ENCODE data around the gene NTN1. TPM values are rescaled to one million over a fixed set of nuclear protein-coding genes. Genes with fewer than 3 reads are reported as not detected.
A peak's percentile ranks its signal among the peaks of the same experiment; 100 is the strongest.

Gene NTN1
- total and polyA plus RNA-seq, 7 donors, result 0.38 to 2.1 (median 0.85) TPM

DNA sequence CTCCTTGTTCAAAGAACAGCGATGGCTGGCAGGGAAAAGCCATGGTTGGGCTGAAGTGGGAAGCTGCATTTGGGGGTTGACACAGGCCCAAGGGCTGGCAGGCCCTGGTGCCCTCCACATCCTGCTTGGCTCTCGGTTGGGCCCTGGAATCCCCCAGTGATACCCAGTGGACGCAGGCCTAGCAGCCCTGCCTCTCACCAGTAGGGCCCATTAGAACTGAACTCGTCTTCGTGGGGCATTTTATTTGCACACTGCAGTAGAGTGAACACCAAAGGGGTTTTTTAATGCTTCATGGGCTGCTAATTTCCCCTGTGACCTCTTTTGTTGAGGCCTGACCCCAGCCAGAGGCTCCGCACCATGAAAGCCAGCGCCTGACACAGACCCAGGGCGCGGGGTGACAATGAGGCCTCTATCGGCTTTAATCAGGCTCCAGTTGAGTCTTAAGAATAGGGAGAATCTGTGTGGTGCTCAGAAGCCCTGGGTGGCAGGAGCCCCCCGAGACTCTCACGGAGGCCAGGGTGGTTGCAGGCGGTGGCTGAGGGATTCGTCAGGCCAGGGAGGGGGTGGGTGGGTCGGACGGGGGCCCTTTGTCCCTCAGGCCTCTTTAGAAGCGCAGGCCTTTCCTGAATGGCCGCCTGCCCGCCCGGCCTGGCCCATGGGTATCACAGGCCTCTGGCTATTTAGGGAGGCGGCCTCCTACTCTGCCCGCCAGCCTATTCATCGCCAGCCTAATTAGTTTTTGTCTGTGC is 199.3 kb downstream of the NTN1 start:
- Histone ChIP-seq H3K27me3 (ENCODE audit: insufficient read depth in 3 of 3, low read length in 2 of 3) (peaks cover 0 to 4% (median 2%) of the 10 kb centered on the region in 3 donors), H3K4me3 (no peak overlapping the region), H3K27ac (no peak overlapping the region), H3K36me3 (ENCODE audit: insufficient read depth in 1 of 2, low read depth in 1 of 2) (no peaks in the 10 kb centered on the region), H3K9me3 (peaks cover 4% of the 10 kb centered on the region), H3K4me1 (no peaks in the 10 kb centered on the region)
- 81 to 84% (median 83%) methylated on average over 17 to 23 of the region's 23 CpGs for WGBS, 3 donors
- DNase-seq (no peak), ATAC-seq (no peak)
- intact Hi-C loops (cut with DNase I), result no loop called here
- TF ChIP-seq CTCF (IDR thresholded peaks at IDR 0.05), result no peak

DNA sequence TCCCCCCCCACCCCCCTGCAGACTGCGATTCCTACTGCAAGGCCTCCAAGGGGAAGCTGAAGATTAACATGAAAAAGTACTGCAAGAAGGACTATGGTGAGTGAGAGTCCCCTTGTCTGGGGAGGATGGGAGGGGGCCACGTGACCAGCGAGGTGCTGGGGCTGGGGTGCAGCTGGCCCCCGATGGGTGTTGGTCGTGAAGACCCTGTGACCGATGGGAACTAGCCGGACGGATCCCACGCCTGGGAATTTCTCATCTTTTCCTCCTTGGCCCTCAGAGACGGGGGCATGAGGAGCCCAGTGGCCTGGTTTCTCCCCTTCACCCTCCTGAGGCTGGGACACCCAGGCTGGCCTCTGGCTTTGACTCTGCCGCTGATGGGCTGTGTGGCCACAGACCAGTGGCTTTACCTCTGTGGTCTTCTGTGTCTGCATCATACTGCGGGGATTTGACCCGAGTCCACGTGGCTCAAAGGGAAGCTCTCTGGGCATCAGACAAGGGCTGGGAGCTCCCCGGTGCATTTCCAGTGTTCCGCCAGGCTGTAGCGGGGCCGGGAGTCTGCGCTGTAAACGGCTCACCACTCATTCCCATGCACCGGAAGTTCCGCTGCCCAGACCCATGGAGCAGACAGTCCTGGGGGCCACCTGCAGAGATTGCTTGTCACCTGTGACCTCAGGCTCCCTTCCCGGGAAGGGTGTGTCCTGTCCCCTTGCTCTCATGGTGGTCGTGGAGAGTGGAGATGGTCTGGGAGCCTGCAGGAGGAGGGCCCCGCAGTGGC is 200.0 kb downstream of the NTN1 start:
- H3K9me3 ChIP-seq, result peaks cover under 1% of the 10 kb centered on the region
- H3K36me3 ChIP-seq (ENCODE audit: insufficient read depth in 1 of 2, low read depth in 1 of 2), result no peaks in the 10 kb centered on the region
- ATAC-seq, result no peak
- intact Hi-C loops (cut with DNase I), result no loop called here
- DNase-seq, result peak in 1 of 2 donors; percentile 34
- peaks cover 0 to 4% (median 2%) of the 10 kb centered on the region in 3 donors for H3K27me3 ChIP-seq (ENCODE audit: insufficient read depth in 3 of 3, low read length in 2 of 3)
- no peak overlapping the region for H3K4me3 ChIP-seq
- no peak for TF ChIP-seq CTCF (IDR thresholded peaks at IDR 0.05)
- H3K4me1 ChIP-seq, result no peaks in the 10 kb centered on the region
- 92 to 94% (median 94%) methylated on average over 25 of the region's 25 CpGs for WGBS, 3 donors
- H3K27ac ChIP-seq, result no peak overlapping the region

DNA sequence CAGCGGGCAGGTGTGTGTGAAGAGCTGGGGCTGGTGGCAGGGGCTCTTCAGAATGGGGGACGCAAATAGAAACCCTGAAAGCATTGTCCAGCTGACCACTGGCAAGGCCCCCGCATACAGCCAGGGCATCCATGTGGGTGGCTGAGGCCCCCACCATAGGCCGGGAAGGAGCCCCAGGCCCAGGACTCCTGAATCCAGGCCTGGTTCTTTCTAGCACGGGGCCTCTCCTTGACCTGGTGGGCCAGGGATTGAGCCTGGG is 200.5 kb downstream of the NTN1 start:
- no peak for TF ChIP-seq CTCF (IDR thresholded peaks at IDR 0.05)
- H3K4me1 ChIP-seq, result no peaks in the 10 kb centered on the region
- H3K9me3 ChIP-seq, result no peaks in the 10 kb centered on the region
- WGBS, 3 donors, result 97 to 100% (median 97%) methylated on average over 5 of the region's 5 CpGs
- H3K4me3 ChIP-seq, result no peak overlapping the region
- intact Hi-C loops (cut with DNase I), result no loop called here
- no peaks in the 10 kb centered on the region for H3K36me3 ChIP-seq (ENCODE audit: insufficient read depth in 1 of 2, low read depth in 1 of 2)
- ATAC-seq (no peak), DNase-seq (no peak)
- H3K27ac ChIP-seq, result no peak overlapping the region
- H3K27me3 ChIP-seq (ENCODE audit: insufficient read depth in 3 of 3, low read length in 2 of 3), result peaks cover 0 to 4% (median 2%) of the 10 kb centered on the region in 3 donors

DNA sequence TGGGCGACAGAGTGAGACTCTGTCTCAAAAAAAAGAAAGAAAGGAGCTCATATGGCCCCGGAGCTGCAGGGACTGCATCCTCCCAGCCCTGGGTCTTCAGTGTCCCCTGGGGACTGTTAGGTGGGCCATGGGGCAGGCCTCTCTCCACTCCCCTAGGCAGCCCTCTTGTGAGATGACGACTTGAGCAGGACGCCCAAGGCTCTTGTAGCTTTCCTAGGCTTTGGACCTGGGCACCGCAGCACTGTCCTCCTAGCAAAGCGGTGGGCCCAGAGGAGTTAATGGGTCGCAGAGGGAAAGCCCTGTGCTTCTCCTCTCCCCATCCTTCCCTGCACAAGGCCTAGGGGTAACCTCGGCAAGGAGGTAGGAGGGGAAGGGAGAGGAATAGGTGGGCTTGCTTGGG is 202.2 kb downstream of the NTN1 start:
- no peak for TF ChIP-seq CTCF (IDR thresholded peaks at IDR 0.05)
- peaks cover 0 to 4% (median 0%) of the 10 kb centered on the region in 3 donors for H3K27me3 ChIP-seq (ENCODE audit: insufficient read depth in 3 of 3, low read length in 2 of 3)
- DNase-seq (no peak), ATAC-seq (no peak)
- WGBS, 3 donors, result 80 to 88% (median 84%) methylated on average over 7 to 8 of the region's 8 CpGs
- intact Hi-C loops (cut with DNase I), result no loop called here
- H3K4me1 ChIP-seq, result no peaks in the 10 kb centered on the region
- no peaks in the 10 kb centered on the region for H3K36me3 ChIP-seq (ENCODE audit: insufficient read depth in 1 of 2, low read depth in 1 of 2)
- H3K27ac ChIP-seq, result no peak overlapping the region
- no peak overlapping the region for H3K4me3 ChIP-seq
- no peaks in the 10 kb centered on the region for H3K9me3 ChIP-seq
